HEK293T (cell line): ENCODE results near the gene FARP1.

Experiments
- ARNT ChIP-seq: fragments of 450-650 bp; IDR thresholded peaks from 2 replicates; pipeline ENCODE4 v1.6.1; 2017; ENCODE audit warnings: mild to moderate bottlenecking
- BHLHE40 ChIP-seq: fragments of 450-650 bp; IDR thresholded peaks from 2 replicates; pipeline ENCODE4 v1.6.1; 2016; ENCODE audit warnings: mild to moderate bottlenecking, moderate library complexity, borderline replicate concordance
- FOXA1 ChIP-seq: fragments of 450-650 bp; IDR thresholded peaks from 2 replicates; pipeline ENCODE4 v1.6.1; 2016; ENCODE audit warnings: mild to moderate bottlenecking
- HDGF ChIP-seq: fragments of 450-650 bp; IDR thresholded peaks from 2 replicates; pipeline ENCODE4 v1.6.1; 2017; ENCODE audit warnings: antibody characterized with exemption, borderline replicate concordance
- SP1 ChIP-seq: fragments of 450-650 bp; IDR thresholded peaks from 2 replicates; pipeline ENCODE4 v1.6.1; 2017
- TARDBP ChIP-seq: fragments of 450-650 bp; IDR thresholded peaks from 2 replicates; pipeline ENCODE4 v1.6.1; 2016

DNA sequence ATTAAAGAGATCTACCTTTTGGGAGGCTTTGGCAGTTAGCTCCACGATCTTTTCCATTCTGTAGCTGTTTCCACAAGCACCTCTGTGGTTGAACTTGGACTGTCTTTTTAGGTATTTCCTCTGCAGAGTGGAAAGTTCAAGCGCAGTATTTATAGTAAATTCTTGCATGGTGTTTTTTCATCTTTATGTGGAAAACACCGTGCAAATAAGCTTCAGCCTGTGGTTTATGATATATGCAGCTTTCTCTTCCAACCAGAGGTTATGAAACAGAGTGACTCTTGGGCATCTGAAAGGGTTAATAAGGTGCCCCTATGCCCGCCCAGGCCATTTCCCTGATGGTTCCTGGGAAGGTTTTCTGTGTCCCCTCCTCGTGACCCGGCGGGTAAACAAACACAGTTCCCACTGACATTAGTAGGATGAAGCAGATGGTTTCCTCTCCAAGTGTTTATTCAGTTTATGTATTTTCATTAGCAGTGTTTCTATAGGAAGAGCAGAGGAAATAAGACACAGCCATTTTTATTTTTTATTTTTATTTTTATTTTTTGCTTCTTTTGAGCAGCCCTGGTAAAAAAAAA is 73.9 kb downstream of the FARP1 start:
- TF ChIP-seq FOXA1 (no peak), HDGF (no peak), ARNT (no peak), TARDBP (no peak), SP1 (no peak), BHLHE40 (no peak)
